GM10266 (cell line): ENCODE data around the gene LHX2.
A peak's percentile ranks its signal among the peaks of the same experiment; 100 is the strongest.

Source experiments
- DNase-seq: peaks from one replicate; pipeline ENCODE4 v3.0.0; 2012; ENCODE audit errors: extremely low spot score
- CTCF ChIP-seq: IDR thresholded peaks from 2 replicates; pipeline ENCODE4 v1.5.1; 2012; ENCODE audit warnings: mild to moderate bottlenecking, low read depth; ENCODE audit not compliant: control insufficient read depth, insufficient read depth; ENCODE audit errors: missing control alignments

Gene LHX2

GRCh38 chr9:124038239-124038638 is 26.7 kb downstream of the LHX2 start:
- no peak for TF ChIP-seq CTCF
- no peak for DNase-seq

GRCh38 chr9:124038790-124039633 is 27.4 kb downstream of the LHX2 start:
- no peak for DNase-seq
- TF ChIP-seq CTCF, result no peak

- TF ChIP-seq CTCF, result no peak
- DNase-seq, result no peak
Observed at GRCh38 chr9:124040186-124040931, 28.8 kb downstream of the LHX2 start.

- DNase-seq, result peak; percentile 91
- TF ChIP-seq CTCF, result peak; percentile 83
Observed at GRCh38 chr9:124040935-124041816, 29.6 kb downstream of the LHX2 start.

GRCh38 chr9:124041817-124042116 is 30.2 kb downstream of the LHX2 start:
- no peak for TF ChIP-seq CTCF

GRCh38 chr9:124042201-124042721 is 30.7 kb downstream of the LHX2 start:
- no peak for TF ChIP-seq CTCF
- DNase-seq, result no peak

More at GRCh38 chr9:124041817-124042116, 30.2 kb downstream of the LHX2 start:
- no peak for DNase-seq
